NCI-H1048 (cell line): ENCODE results near the gene EXD3.
"Not testable (repeated sequence)": the region's sequence is repeated elsewhere in the genome, so short reads cannot be mapped to it uniquely, and the experiment has no call there.

Experiments
- DNase-seq: peaks from one replicate; lab custom pipeline; 2025; lab: John Stamatoyannopoulos, UW

EXD3 gene

GRCh38 chr9:137393176-137394150 lies 29.5 kb downstream of the EXD3 start:
- DNase-seq, result no peak

GRCh38 chr9:137392232-137393007 lies 30.5 kb downstream of the EXD3 start:
- DNase-seq, result no peak

DNA sequence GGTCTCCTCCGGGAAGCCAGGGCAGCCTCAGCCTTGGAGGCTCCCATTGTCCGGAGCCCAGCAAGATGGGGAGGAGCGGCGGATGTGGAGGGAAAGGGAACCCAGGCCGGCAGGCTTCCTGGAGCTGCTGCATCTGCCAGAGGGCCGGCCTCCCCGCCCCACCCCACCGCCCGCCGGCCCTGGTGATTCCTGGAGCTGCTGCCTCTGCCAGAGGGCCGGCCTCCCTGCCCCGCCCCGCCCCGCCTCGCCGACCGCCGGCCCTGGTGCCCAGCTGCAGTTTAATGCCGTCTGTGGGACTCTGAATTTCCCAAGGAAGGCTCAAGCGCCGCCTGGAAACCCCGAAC lies 31.6 kb downstream of the EXD3 start:
- no peak for DNase-seq

GRCh38 chr9:137390553-137391410 lies 32.2 kb downstream of the EXD3 start:
- DNase-seq, result no peak

DNA sequence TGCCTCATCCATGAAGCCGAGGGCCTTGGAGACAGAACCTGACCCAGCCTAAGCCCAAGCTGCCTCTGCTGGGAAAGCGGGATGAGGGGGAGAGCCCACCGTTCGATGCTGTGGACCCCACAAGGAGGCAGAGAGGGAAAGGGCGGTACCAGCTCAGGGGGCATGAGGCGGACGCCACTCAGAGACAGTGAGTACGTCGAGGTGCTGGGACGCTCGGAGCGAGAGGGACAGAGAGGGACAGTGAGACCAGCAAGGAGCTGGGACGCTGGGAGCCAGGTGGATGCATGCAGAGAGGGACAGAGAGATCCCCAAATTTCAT lies 33.6 kb downstream of the EXD3 start:
- DNase-seq, result no peak

GRCh38 chr9:137388589-137389427 lies 34.2 kb downstream of the EXD3 start:
- no peak for DNase-seq

GRCh38 chr9:137387891-137388560 lies 34.9 kb downstream of the EXD3 start:
- DNase-seq, result no peak

DNA sequence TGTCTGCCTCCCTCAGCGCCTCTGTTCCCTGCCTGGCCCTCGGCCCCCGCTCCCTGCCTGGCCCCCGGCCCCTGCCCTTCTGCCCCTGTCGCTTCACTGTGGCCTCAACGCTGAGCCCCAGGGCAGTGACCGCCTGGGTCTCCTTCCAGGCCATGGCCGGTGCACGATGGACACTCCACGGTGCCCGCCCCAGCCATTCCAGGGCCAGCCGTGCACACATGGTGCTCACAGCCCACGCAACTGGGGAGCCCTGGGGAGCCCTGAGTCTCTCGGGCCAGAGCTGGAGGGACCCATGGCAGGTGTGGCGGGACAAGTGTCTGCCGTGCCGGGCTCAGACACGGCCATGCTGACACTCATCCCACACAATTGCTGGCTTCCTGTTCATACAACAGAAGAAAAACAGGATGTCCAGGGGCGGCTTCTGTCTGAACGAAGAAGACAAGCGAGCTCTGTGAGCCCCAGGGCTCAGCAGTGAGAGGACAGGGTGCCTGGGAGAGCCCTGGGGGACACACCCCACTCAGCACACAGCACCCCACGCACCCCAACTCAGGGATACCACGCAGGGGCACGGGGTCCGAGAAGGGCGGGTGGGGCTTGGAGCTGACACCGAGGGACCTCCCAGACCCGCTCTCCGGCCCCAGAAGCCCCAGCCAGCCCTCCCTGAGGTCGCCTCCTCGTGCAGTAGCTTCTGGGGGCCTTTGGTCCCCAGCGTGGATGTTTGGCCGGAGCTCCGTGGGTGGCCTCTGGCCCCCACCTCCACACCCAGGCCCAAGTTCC lies 35.7 kb downstream of the EXD3 start:
- DNase-seq, result no peak

GRCh38 chr9:137386507-137387113 lies 36.4 kb downstream of the EXD3 start:
- not testable (repeated sequence) for DNase-seq

- no peak for DNase-seq
Observed at GRCh38 chr9:137385061-137385655, 37.8 kb downstream of the EXD3 start.

- DNase-seq, result no peak
Observed at GRCh38 chr9:137383784-137384756, 38.9 kb downstream of the EXD3 start.

DNA sequence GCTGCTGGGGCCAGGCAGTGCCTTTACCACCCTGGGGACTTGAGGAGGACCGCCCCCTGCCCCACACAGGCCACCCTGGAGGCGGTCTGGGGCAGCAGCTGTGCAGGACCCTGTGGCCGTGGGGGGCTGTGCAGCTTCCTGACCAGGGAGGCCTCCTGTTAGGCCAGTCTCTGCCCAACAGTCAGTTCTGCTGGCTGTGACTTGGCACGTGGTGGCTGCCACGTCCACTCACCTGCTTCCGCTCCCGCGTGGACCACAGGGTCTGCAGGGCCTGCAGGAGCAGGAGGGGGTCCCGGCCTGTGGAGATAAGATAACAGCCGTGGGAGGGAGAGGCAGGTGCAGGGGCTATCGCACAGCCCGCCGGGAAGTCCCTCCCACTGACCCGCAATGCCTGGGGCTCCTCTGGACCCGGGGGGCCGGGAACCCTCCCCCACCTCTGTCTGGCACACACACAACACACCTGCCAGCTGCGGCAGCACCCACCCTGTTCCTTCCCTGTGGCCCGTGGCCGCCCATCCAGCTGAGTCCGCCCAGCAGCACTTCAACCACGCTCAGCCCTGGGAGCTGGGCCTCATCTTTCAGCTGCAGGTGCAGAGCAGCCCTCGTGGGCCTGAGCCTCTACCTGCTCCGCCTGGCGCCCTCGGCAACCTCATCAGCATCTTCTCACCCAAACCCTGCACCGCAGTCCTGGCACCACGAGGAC lies 39.7 kb downstream of the EXD3 start:
- no peak for DNase-seq

DNA sequence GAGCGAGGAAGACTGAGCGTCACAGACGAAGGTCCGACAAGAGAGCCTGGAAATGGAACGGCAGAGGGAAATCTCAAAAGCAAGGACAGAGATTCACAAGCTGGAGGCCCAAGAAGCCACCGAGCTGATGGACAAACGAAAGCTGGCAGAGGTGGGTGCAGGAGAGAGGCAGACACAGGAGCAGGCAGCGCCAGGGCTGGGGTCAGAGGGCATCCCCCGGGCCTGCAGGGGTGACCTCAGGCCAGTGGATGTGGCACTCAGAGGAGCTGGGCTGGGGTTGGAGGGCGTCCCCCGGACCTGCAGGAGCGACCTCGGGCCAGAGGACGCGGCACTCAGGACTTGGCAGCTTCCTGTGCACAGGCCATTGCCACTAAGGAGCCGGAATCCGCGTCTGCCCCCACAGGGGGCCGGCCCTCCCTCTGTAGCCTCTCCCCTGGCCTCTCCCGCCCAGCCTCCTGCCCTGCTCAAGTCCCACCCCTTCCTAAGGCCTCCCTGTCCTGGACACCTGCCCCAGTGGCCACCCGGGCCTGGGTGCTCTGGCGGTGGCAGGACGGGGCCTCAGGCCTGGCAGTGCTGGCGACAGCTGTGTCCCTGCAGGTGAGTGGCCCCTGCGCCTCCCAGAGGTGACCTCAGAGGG lies 40.4 kb downstream of the EXD3 start:
- DNase-seq, result no peak

GRCh38 chr9:137381501-137382443 lies 41.2 kb downstream of the EXD3 start:
- DNase-seq, result no peak

DNA sequence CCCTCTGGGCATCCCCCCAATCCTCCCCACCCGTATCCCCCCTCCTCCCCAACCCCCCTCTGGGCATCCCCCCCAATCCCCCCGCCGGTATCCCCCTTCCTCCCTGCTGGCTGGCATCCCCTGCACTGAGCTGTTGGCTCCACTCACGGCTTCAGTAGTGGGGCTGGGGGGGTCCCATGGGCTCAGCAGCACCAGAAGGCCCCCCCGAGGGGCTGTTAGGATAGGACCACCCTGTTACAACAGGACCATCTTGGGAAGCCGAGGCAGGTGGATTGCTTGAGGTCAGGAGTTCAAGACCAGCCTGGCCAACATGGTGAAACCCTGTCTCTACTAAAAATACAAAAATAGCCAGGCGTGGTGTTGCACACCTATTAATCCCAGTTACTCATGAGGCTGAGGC lies 42.4 kb downstream of the EXD3 start:
- no peak for DNase-seq

DNA sequence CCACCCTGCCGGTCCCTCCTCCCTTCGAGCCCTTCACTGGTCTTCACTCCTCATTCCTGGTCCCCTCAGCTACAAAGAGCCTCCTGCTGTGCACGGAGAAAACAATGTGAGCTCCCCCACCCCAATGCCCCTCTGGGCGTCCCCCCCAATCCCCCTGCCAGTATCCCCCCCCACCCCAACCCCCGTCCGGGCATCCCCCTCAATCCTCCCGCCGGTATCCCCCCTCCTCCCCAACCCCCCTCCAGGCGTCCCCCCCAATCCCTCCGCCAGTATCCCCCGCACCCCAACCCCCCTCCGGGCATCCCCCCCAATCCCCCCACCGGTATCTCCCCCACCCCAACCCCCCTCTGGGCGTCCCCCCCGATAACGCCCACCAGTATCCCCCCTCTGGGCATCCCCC lies 42.8 kb downstream of the EXD3 start:
- DNase-seq, result no peak
